ENCODE measurements around the gene MAD1L1.

MAD1L1 gene

DNA sequence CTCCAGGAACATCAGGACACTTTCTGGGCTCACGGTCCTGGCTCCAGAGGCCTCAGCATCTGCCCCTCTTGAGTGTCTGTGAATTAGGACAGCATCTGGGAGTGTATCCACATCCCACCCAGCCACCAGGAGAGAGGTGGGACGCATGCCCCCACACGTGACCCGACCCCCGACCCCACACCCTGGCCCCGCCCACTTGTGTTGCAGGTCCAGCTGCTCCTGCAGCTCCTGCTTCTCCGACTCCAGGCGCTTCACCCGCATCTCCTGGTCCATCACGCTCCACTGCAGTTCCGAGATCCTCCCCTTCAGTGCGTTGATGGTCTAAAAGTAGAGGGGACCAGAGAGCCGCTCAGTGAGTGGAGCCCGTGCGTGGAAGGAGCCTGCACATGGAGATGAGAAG lies 13.6 kb downstream of the MAD1L1 start:
- TF ChIP-seq, protein P1, sequence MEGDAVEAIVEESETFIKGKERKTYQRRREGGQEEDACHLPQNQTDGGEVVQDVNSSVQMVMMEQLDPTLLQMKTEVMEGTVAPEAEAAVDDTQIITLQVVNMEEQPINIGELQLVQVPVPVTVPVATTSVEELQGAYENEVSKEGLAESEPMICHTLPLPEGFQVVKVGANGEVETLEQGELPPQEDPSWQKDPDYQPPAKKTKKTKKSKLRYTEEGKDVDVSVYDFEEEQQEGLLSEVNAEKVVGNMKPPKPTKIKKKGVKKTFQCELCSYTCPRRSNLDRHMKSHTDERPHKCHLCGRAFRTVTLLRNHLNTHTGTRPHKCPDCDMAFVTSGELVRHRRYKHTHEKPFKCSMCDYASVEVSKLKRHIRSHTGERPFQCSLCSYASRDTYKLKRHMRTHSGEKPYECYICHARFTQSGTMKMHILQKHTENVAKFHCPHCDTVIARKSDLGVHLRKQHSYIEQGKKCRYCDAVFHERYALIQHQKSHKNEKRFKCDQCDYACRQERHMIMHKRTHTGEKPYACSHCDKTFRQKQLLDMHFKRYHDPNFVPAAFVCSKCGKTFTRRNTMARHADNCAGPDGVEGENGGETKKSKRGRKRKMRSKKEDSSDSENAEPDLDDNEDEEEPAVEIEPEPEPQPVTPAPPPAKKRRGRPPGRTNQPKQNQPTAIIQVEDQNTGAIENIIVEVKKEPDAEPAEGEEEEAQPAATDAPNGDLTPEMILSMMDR (IDR thresholded peaks at IDR 0.05) = no peak

- TF ChIP-seq, protein P1 (IDR thresholded peaks at IDR 0.05) = no peak
These were observed 14.3 kb downstream of the MAD1L1 start for GRCh38 chr7:2218444-2218785.

DNA sequence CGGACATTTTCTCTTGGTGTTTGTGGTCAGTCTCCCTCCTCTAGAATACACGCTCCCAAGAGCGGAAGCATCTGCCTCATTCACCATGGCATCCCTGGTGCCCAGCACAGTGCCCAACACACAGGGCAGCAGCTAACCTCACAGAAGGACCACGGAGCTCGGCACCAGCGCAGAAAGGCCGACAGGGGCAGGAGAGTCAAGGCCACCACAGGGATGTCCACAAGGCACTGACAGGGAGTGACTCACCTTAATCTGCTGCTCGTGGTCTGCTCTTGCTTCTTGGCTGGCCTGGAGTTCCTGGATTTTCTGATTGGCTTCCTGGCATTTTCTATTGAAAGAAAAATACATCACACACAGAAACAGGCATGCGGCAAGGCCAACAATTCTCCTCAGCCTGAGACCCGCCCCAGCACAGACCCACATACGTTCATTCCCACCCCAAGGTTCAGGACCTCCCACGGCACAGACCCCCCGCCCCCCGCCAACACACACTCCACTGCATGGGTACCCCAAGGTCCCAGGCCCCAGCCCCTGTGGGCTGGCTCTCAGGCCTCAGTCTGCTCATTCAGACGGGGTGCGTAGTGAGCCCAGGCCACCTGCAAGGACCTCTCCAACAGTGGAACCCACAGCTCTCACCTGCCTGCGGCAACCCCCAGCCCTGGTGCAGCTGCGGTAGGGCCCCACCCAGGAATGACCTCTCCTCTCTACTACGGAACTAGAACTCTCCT lies 14.9 kb downstream of the MAD1L1 start:
- TF ChIP-seq, protein P1 (IDR thresholded peaks at IDR 0.05) = no peak

DNA sequence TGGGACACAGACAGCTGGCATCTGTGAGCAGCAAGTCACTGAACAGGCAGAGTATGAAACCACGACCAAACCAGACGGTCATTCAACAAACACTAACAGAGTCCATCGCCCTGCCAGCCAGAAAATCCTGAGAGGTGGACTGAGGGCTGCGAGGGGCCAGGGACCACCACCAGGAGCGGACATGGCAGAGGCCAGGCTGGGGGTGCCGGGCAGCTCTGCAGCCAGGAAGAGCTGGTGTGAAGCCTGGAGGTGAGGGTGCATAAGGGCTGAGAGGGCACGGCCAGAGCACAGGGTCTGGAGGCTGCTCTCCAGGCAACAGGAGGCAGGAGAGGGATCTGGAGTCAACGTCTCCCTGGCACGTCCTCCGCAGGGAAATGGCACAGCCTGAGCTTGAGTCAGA lies 15.5 kb downstream of the MAD1L1 start:
- TF ChIP-seq, protein P1 (IDR thresholded peaks at IDR 0.05) = no peak

- TF ChIP-seq, protein P1 (IDR thresholded peaks at IDR 0.05) = no peak
These were observed 16.9 kb downstream of the MAD1L1 start for GRCh38 chr7:2215851-2216250.

DNA sequence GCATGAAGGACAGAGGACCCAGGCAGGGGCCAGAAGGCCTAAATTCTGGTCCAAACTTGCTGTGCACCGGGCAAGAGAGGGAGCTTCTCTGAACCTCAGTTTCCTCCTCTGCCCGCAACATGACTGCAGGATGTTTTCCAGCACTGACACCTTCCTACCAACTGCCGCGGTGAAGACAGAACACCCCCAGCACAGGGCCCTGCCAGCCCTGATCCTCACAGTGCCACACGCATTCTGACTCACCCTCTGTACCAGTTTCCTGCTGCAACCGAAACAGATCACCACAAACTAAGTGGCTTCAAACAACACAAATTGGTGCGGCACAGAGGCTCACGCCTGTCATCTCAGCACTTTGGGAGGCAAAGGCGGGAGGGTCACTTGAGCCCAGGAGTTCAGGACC lies 18.1 kb downstream of the MAD1L1 start:
- TF ChIP-seq, protein P1 (IDR thresholded peaks at IDR 0.05) = no peak

DNA sequence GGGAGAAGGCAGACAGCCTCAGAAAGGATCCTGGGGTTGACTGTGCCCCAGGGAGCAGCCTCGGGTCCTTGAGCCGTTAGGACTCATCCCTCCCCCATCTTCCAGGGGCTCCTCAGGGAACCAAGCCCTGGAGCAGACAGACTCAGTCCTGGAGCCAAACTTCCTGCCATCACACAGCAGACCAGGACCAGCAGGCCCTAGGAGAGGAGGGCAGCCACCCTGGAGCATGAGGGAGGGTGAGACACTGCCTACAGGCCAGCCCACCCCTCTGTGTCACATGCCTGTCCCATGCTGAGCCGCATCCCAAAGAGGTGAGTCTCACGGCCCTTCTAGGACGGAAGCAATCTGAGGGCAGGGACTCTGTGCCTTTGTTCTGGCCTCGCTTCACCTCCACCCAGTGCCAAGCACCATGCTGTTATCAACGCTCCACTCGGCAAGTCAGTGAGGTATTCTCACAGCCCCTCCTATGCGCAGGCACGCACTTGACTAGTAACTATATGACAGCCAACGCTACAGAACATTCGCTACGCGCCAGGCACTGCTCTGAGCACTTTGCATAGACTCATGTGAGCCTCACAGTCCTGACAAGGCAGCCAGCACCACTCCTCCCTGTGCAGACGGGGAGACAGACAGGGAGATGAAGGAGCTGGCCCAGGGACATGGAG lies 19.1 kb downstream of the MAD1L1 start:
- TF ChIP-seq, protein P1 (IDR thresholded peaks at IDR 0.05) = no peak

Measured in LNCAP (cell line).